Measurements from ENCODE around the gene KCNT2. TPM values are rescaled to one million over a fixed set of nuclear protein-coding genes. Genes with fewer than 3 reads are reported as not detected.
"Not testable (repeated sequence)": the region's sequence is repeated elsewhere in the genome, so short reads cannot be mapped to it uniquely, and the experiment has no call there.

Gene KCNT2
- total and polyA plus RNA-seq, 10 of the 15 experiments (the other 5 are each of a cell fraction or from before 2014, with no cell fraction given), result not detected

DNA sequence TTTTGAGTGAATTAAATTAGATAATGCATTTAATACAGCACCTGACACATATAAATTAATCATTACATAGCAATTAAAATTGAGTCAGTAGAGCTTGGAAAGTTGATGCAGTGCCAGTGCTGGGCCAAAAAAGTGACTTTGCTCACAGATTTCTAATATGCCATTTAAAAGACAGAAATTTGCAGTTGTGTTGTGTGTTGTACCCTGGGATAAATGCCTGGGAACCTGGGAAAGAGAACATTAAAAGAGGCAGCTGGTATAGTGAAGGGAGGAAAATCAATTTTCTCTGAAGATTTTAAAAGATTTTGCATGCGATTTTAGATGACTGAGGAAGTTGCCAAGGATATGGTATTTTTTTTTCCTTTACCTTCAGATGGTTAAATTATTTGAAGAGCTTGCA lies 32.7 kb upstream of the KCNT2 start (continued):
- TF ChIP-seq SIN3A (IDR thresholded peaks at IDR 0.05; ENCODE audit: low read depth, low read length) (no peak), ZNF207 (IDR thresholded peaks at IDR 0.05; ENCODE audit: borderline replicate concordance) (no peak), CHD1 (IDR thresholded peaks at IDR 0.05; ENCODE audit: low read depth, low read length) (no peak), NR2F1 (conservative IDR thresholded peaks at IDR 0.05) (no peak), ZNF274 (IDR thresholded peaks at IDR 0.05; ENCODE audit: insufficient read depth, insufficient read length) (no peak), GABPA (IDR thresholded peaks at IDR 0.05; ENCODE audit: low read depth) (no peak)
- TF ChIP-seq, protein P1, sequence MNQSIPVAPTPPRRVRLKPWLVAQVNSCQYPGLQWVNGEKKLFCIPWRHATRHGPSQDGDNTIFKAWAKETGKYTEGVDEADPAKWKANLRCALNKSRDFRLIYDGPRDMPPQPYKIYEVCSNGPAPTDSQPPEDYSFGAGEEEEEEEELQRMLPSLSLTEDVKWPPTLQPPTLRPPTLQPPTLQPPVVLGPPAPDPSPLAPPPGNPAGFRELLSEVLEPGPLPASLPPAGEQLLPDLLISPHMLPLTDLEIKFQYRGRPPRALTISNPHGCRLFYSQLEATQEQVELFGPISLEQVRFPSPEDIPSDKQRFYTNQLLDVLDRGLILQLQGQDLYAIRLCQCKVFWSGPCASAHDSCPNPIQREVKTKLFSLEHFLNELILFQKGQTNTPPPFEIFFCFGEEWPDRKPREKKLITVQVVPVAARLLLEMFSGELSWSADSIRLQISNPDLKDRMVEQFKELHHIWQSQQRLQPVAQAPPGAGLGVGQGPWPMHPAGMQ (IDR thresholded peaks at IDR 0.05; ENCODE audit: borderline replicate concordance), result no peak

DNA sequence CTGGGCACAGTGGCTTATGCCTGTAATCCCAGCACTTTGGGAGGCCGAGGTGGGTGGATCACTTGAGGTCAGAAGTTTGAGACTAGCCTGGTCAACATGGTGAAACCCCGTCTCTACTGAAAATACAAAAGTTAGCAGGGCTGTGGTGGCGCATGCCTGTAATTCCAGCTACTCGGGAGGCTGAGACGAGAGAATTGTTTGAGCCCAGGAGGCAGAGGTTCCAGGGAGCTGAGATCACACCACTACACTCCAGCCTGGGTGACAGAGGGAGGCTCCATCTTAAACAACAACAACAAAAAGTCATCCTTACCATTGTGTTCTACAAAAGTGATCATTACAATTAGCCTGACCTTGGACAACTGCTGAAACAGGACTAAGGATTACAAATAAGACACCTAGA lies 31.1 kb upstream of the KCNT2 start:
- H3K4me2 ChIP-seq (ENCODE audit: control insufficient read depth, insufficient read depth); DNase-seq (ENCODE audit: low read depth, low spot score); H3K36me3 ChIP-seq (ENCODE audit: control insufficient read depth in 2 of 2, insufficient read depth in 2 of 2, low read length in 1 of 2); H3K4me3 ChIP-seq; BruUV-seq (replicated peaks); SMC1A ChIA-PET (ENCODE audit: uncharacterized antibody, unreplicated experiment); H3K27me3 ChIP-seq (replicated peaks in 1 of 2; ENCODE audit: control insufficient read depth in 2 of 2, insufficient read depth in 2 of 2, low read length in 1 of 2); RAD21 ChIA-PET (ENCODE audit: unreplicated experiment); H3K9ac ChIP-seq (ENCODE audit: control insufficient read depth, insufficient read depth, low read length); FAIRE-seq; H3K79me2 ChIP-seq (ENCODE audit: control insufficient read depth, insufficient read depth, low read length); POLR2A ChIA-PET; ATAC-seq; H4K20me1 ChIP-seq (ENCODE audit: control insufficient read depth, insufficient read depth); intact Hi-C loops (cut with micrococcal nuclease; ENCODE audit: unreplicated experiment); CTCF ChIA-PET; H3K27ac ChIP-seq (ENCODE audit: control insufficient read depth, insufficient read depth); H2AFZ ChIP-seq (ENCODE audit: control insufficient read depth, low read depth, low read length); H3K4me1 ChIP-seq (ENCODE audit: control insufficient read depth, insufficient read depth, low read length); H3K9me3 ChIP-seq (replicated peaks; ENCODE audit: control insufficient read depth, insufficient read depth, low read length); in situ Hi-C loops (cut with MboI): not testable (repeated sequence)
- 37% methylated on average over 5 of the region's 5 CpGs for WGBS (ENCODE audit: insufficient coverage, insufficient replicate concordance, low lambda C conversion rate, missing lambda C conversion rate)

Measured in GM12878 (cell line).